ENCODE measurements around the gene COL9A1.

DNA sequence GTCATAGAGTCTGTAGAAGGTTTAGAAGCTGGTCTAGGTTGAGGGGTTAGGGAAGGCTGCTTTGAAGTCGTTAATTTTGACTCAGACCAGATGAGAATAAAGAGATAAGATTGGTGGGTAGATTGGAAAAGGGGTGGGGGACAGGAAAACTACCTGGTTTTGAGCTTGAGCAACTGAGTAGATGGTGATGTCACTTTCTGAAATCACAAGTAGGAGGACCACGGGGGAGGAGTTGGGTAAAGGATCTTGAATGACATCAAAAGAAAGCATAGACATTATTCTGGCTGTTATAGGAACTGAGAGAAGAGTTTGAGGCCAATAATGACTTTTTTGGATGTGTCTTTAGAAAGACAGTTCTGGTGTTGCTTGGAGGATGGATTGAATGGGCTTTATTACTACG is 4.1 kb upstream of the COL9A1 start:
- TF ChIP-seq, protein P1, sequence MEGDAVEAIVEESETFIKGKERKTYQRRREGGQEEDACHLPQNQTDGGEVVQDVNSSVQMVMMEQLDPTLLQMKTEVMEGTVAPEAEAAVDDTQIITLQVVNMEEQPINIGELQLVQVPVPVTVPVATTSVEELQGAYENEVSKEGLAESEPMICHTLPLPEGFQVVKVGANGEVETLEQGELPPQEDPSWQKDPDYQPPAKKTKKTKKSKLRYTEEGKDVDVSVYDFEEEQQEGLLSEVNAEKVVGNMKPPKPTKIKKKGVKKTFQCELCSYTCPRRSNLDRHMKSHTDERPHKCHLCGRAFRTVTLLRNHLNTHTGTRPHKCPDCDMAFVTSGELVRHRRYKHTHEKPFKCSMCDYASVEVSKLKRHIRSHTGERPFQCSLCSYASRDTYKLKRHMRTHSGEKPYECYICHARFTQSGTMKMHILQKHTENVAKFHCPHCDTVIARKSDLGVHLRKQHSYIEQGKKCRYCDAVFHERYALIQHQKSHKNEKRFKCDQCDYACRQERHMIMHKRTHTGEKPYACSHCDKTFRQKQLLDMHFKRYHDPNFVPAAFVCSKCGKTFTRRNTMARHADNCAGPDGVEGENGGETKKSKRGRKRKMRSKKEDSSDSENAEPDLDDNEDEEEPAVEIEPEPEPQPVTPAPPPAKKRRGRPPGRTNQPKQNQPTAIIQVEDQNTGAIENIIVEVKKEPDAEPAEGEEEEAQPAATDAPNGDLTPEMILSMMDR (IDR thresholded peaks at IDR 0.05; ENCODE audit: borderline replicate concordance, extremely low read depth, low read length, poor library complexity, severe bottlenecking), result no peak
- TF ChIP-seq EZH2 (IDR thresholded peaks at IDR 0.05; ENCODE audit: borderline replicate concordance, low read depth, low read length, severe bottlenecking), result no peak
